ENCODE results near the gene OR2K2.
"Not testable (repeated sequence)": the region's sequence is repeated elsewhere in the genome, so short reads cannot be mapped to it uniquely, and the experiment has no call there.

Gene OR2K2

GRCh38 chr9:111297066-111297824, 32.8 kb downstream of the OR2K2 start:
- no peak for DNase-seq

GRCh38 chr9:111294691-111295451, 35.2 kb downstream of the OR2K2 start:
- no peak for DNase-seq

- no peak for DNase-seq
Observed at GRCh38 chr9:111287127-111287526, 42.9 kb downstream of the OR2K2 start.

- no peak for DNase-seq
Observed at GRCh38 chr9:111284703-111285102, 45.3 kb downstream of the OR2K2 start.

- DNase-seq: no peak
Observed at GRCh38 chr9:111282845-111283244, 47.2 kb downstream of the OR2K2 start.

GRCh38 chr9:111280795-111281194, 49.2 kb downstream of the OR2K2 start:
- DNase-seq: not testable (repeated sequence)
